HUES6 (cell line): Measurements from ENCODE around the gene TMEM181.
A peak's percentile ranks its signal among the peaks of the same experiment; 100 is the strongest.
"Not testable (repeated sequence)": the region's sequence is repeated elsewhere in the genome, so short reads cannot be mapped to it uniquely, and the experiment has no call there.

Experiments used
- H3K27ac ChIP-seq: 2 replicates; pipeline ENCODE4 v1.7.0; 2013; ENCODE audit warnings: low read depth, mild to moderate bottlenecking, low read length, inconsistent platforms
- H3K27me3 ChIP-seq: 2 replicates; pipeline ENCODE4 v1.6.1; 2013; ENCODE audit warnings: low read length; ENCODE audit not compliant: control insufficient read depth, insufficient read depth
- H3K36me3 ChIP-seq: 2 replicates; pipeline ENCODE4 v1.6.1; 2013; ENCODE audit warnings: low read length; ENCODE audit not compliant: control insufficient read depth, insufficient read depth
- H3K4me1 ChIP-seq: 2 replicates; pipeline ENCODE4 v1.6.1; 2013; ENCODE audit warnings: low read length; ENCODE audit not compliant: control insufficient read depth, insufficient read depth
- H3K4me3 ChIP-seq: 2 replicates; pipeline ENCODE4 v1.5.1; 2013; ENCODE audit warnings: low read depth, low read length
- H3K9ac ChIP-seq: one replicate; pipeline ENCODE4 v1.6.1; 2013; ENCODE audit warnings: mild to moderate bottlenecking, low read length
- H3K9me3 ChIP-seq: 2 replicates; pipeline ENCODE4 v1.6.1; 2013; ENCODE audit warnings: low read depth, low read length; ENCODE audit not compliant: control insufficient read depth, insufficient read depth

Gene TMEM181

GRCh38 chr6:158611039-158611438 is 51.1 kb downstream of the TMEM181 start:
- Histone ChIP-seq H3K36me3 (peaks cover 68% of the 10 kb centered on the region), H3K27ac (peak overlapping the region; percentile 81; the same call in 1 of the 2 replicates), H3K4me3 (no peak overlapping the region)

GRCh38 chr6:158611541-158612370 is 51.9 kb downstream of the TMEM181 start:
- peak overlapping the region; percentile 27 for H3K4me3 ChIP-seq
- H3K27ac ChIP-seq, result peak overlapping the region; percentile 81
- H3K36me3 ChIP-seq, result peaks cover 61% of the 10 kb centered on the region
- peak overlapping the region; percentile 41 for H3K9ac ChIP-seq
- no peaks in the 10 kb centered on the region for H3K9me3 ChIP-seq
- no peaks in the 10 kb centered on the region for H3K27me3 ChIP-seq
- H3K4me1 ChIP-seq, result peaks cover 25% of the 10 kb centered on the region

More at GRCh38 chr6:158611039-158611438, 51.1 kb downstream of the TMEM181 start:
- Histone ChIP-seq H3K9ac (peak overlapping the region; percentile 26), H3K27me3 (no peaks in the 10 kb centered on the region), H3K4me1 (peaks cover 25% of the 10 kb centered on the region), H3K9me3 (no peaks in the 10 kb centered on the region)

- not testable (repeated sequence) for H3K9ac ChIP-seq, H3K27ac ChIP-seq, H3K9me3 ChIP-seq, H3K27me3 ChIP-seq, H3K4me3 ChIP-seq
- Histone ChIP-seq H3K36me3 (peaks cover 37% of the 10 kb centered on the region), H3K4me1 (peaks cover 25% of the 10 kb centered on the region)
Observed at GRCh38 chr6:158614606-158615005, 54.7 kb downstream of the TMEM181 start.

- not testable (repeated sequence) for H3K9ac ChIP-seq, H3K9me3 ChIP-seq, H3K27ac ChIP-seq, H3K4me3 ChIP-seq, H3K27me3 ChIP-seq, H3K4me1 ChIP-seq
- peaks cover 46% of the 10 kb centered on the region for H3K36me3 ChIP-seq
Observed at GRCh38 chr6:158618289-158618688, 58.4 kb downstream of the TMEM181 start.

- Histone ChIP-seq H3K9me3 (no peaks in the 10 kb centered on the region), H3K4me1 (no peaks in the 10 kb centered on the region; the same call in 1 of the 2 replicates), H3K4me3 (no peak overlapping the region), H3K36me3 (peaks cover 47% of the 10 kb centered on the region), H3K27ac (no peak overlapping the region), H3K27me3 (no peaks in the 10 kb centered on the region), H3K9ac (no peak overlapping the region)
Observed at GRCh38 chr6:158619922-158620801, 60.3 kb downstream of the TMEM181 start.

- H3K36me3 ChIP-seq, result peaks cover 56% of the 10 kb centered on the region
- no peak overlapping the region for H3K4me3 ChIP-seq
- no peak overlapping the region for H3K27ac ChIP-seq
- H3K27me3 ChIP-seq, result no peaks in the 10 kb centered on the region
- no peaks in the 10 kb centered on the region for H3K9me3 ChIP-seq
- no peak overlapping the region for H3K9ac ChIP-seq
- H3K4me1 ChIP-seq, result no peaks in the 10 kb centered on the region; the same call in 1 of the 2 replicates
Observed at GRCh38 chr6:158620963-158621693, 61.2 kb downstream of the TMEM181 start.

- no peak overlapping the region for H3K9ac ChIP-seq
- H3K4me1 ChIP-seq, result no peaks in the 10 kb centered on the region; the same call in 1 of the 2 replicates
- no peaks in the 10 kb centered on the region for H3K9me3 ChIP-seq
- H3K4me3 ChIP-seq, result no peak overlapping the region
- H3K27ac ChIP-seq, result no peak overlapping the region
- no peaks in the 10 kb centered on the region for H3K27me3 ChIP-seq
- peaks cover 64% of the 10 kb centered on the region for H3K36me3 ChIP-seq
Observed at GRCh38 chr6:158621694-158622544, 62.0 kb downstream of the TMEM181 start.

- Histone ChIP-seq H3K4me3 (no peak overlapping the region), H3K9ac (no peak overlapping the region), H3K27ac (no peak overlapping the region), H3K9me3 (no peaks in the 10 kb centered on the region), H3K27me3 (no peaks in the 10 kb centered on the region), H3K36me3 (peaks cover 68% of the 10 kb centered on the region), H3K4me1 (peaks cover under 1% of the 10 kb centered on the region; the same call in 1 of the 2 replicates)
Observed at GRCh38 chr6:158622545-158623190, 62.8 kb downstream of the TMEM181 start.

- Histone ChIP-seq H3K36me3 (peaks cover 76% of the 10 kb centered on the region), H3K9me3 (no peaks in the 10 kb centered on the region), H3K4me1 (peaks cover 15% of the 10 kb centered on the region; the same call in 1 of the 2 replicates), H3K27me3 (no peaks in the 10 kb centered on the region), H3K27ac (no peak overlapping the region), H3K9ac (no peak overlapping the region), H3K4me3 (no peak overlapping the region)
Observed at GRCh38 chr6:158624684-158625682, 65.1 kb downstream of the TMEM181 start.
